GM20431 (cell line): Measurements from ENCODE around the gene HOXA11.

Source experiments
- in situ Hi-C: fragments of 300-500 bp; cut with MseI, MboI; formaldehyde crosslinking; loops from one replicate; pipeline ENCODE4 v1.15.0; 2020; ENCODE audit warnings: low sequenced_read_pairs; ENCODE audit not compliant: unreplicated experiment

HOXA11 gene

DNA sequence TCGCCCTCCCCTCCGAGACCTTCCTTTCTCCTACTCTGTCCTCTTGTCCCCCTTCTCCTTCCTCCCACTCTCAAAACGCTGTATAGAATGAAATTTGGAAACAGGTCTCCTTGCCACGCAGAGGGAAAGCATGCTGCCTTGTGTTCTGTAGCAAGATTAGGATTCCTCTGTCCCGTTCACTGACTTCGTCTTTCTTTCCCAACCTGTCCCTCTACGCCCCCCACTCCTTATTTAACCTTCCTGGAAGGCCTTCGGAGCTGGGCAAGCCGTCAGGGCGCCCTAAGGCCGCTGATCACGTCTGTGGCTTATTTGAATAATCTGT, 21.0 kb downstream of the HOXA11 start:
- in situ Hi-C loops, result loop anchor here (25.0 kb wide), 2 partner anchors 777 to 1302 kb away; no protein-coding TSS in a partner anchor

DNA sequence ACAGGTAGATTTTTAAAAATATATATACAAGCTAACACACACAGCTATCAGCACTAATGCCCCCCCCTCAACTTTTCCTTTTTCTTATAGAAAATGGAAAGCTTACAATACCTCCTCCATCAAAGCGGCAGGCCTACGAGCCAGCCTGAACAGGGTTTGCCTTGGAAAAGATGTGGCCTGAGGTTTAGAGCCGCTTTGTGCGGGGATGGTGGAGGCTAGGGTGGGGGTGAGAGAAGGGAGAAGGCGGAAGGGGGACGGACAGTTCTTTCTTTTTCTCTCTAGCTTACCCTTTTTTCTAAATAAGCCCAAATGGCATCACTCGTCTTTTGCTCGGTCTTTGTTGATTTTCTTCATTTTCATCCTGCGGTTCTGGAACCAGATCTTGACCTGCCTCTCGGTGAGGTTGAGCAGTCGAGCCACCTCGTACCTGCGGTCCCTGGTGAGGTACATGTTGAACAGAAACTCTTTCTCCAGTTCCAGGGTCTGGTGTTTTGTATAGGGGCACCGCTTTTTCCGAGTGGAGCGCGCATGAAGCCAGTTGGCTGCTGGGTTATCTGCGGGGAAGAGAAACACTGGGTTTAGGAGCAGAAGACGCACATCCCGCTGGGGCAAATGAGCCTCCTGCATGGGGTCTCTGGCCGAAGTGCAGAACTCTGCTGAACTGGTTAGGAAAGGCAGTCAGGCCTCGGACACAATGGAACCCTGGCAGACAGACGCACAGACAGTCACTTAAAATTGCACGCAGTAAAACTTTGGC, 21.6 kb downstream of the HOXA11 start:
- in situ Hi-C loops, result loop anchor here (25.0 kb wide), 2 partner anchors 776 to 1301 kb away; no protein-coding TSS in a partner anchor

DNA sequence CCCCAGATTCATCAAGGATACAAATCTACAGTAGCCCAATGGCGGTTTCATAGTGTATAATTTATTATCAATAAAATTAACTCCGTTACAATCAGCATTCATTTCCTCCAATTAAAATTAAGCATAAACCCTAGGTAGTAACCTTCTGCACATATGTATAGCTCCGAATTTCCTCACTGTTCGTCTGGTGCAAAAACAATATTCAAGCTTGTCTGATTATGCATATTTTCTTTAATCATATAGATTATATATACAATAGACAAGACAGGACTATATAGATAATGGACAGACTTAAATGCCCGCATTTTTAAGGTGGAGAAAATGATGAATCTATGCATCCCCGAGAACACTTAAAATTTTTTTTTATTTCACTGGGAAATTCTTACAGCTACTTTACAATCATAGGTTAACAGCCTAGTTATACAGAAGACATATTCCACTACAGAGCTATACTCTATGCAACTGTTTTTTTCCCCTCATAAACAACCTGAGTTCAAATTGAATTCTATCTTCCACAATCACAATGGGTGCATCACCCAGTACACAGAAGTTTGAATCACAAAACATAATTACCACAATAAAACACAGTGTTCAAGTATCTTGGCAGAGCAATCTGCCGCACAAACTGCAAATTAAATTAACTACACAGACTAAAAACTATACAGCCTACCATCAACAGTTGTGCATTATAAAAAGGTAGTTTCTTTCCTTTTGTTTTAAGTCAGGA, 22.3 kb downstream of the HOXA11 start:
- in situ Hi-C loops, result loop anchor here (25.0 kb wide), 2 partner anchors 775 to 1300 kb away; no protein-coding TSS in a partner anchor

DNA sequence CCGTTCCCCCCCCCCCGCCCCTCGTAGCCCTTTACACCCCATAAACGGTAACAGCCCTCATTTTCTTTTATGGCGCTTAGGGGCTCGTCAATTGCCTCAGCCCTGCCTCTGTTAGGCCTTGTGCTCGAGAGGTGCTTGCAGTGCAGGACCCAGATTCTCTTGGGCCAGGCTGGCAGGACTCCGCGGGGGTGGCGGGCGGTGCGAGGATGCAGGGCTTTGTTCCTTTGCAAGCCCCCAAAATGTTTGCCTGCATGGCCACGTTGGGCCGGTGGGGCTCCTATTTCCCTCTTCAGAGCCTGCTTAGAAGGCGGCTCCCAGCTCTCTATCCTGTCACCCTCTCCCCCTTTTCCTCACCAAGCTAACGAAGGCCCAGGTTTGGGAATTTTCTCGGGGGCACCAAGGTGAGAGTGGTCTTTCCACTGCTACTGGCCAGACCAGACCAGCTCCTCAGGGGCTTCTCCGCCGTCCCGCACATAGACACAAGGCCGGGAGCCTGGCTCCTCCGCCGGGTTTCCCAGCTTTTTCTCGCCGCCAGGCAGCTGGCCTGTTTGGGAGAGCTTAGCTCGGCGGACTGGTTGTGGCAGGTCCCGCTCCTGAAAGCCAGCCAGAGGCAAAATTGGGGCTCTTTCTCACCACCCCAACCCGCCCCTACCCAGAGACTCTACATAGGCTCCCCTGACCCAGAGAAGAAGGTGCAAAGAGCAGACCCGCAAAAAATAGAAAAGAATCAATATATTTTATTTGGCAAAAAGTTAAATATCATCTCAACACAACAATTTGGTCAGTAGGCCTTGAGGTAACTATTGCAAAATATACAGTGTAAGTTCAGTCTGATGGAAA, 23.1 kb downstream of the HOXA11 start:
- in situ Hi-C loops, result loop anchor here (25.0 kb wide), 2 partner anchors 775 to 1300 kb away; no protein-coding TSS in a partner anchor

DNA sequence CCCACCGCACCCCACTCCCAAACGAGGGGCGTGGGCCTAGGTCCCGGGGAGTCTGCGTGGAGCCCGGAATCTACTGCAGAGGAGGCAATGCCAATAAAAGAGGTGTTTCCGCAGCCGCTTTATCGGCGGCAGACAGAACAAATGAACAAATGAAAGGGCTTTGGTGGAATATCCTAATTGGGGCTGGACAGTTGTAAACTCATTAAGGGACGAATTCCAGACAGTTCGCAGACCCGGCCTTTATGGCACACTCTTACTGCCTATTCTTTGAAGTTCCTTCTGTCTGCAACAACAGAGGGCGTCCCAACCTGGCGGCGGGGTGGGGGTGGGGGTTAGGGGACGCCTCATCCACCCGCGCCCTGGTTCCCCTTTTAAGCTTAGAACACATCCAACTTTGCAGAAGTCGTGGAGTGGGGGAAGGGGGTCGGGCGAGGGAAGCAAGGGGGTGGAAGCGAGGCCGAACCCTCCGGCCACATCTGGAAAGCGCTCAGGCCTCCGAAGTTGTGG, 23.8 kb downstream of the HOXA11 start:
- in situ Hi-C loops, result loop anchor here (25.0 kb wide), 2 partner anchors 774 to 1299 kb away; no protein-coding TSS in a partner anchor

DNA sequence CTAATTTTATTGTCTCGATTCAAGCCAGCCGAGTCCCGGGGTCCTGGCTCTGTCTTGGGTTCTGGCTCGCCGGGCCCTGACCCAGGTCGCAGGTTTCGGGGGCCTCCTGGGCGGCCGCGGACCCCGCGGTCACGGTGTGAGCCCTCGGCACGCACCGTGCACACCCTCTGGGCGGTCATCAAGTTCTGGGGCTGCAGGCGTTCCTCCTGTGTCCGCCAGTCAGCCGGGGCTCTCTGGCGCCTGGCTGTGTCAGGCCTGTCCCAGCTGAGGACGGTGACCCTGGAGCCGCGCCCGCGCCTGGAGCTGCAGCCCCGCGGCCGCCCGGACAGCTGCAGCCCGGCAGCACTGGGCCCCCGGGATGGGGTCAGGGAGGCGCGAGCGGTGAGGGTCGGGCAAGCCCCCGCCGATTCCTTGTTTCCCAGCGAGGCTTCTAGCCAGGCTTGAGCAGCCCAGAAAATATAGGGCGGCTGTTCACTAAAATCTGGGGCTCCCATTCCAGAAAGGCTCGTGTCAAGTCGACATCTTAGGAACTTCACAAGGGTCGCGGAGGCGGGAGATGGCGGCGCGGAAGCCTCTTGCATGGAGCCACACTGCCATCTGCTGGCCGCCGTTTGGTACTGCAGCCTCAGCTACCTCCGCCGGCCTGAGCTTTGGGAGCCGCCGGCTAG, 24.4 kb downstream of the HOXA11 start:
- in situ Hi-C loops, result loop anchor here (25.0 kb wide), 2 partner anchors 773 to 1298 kb away; no protein-coding TSS in a partner anchor

DNA sequence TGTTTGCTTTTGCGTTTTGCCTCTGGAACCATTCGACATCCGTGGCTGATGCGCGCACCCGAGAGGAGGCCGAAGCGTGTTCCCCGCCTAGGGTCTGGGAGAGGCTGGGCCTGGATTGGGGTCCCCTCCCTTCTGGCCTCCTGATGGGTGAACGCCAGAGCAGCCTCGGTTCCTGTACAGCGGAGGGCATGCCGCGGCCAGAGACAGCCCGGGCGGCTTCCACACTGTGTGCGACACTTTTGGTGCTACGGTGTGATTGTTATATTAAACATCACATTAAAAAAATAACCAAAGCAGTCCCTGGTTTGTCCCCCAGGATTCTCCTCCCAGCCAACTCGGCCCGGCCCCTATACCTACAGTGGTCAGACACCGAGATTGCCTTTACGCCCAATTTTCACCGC, 24.9 kb downstream of the HOXA11 start:
- in situ Hi-C loops, result loop anchor here (25.0 kb wide), 2 partner anchors 773 to 1298 kb away; no protein-coding TSS in a partner anchor

DNA sequence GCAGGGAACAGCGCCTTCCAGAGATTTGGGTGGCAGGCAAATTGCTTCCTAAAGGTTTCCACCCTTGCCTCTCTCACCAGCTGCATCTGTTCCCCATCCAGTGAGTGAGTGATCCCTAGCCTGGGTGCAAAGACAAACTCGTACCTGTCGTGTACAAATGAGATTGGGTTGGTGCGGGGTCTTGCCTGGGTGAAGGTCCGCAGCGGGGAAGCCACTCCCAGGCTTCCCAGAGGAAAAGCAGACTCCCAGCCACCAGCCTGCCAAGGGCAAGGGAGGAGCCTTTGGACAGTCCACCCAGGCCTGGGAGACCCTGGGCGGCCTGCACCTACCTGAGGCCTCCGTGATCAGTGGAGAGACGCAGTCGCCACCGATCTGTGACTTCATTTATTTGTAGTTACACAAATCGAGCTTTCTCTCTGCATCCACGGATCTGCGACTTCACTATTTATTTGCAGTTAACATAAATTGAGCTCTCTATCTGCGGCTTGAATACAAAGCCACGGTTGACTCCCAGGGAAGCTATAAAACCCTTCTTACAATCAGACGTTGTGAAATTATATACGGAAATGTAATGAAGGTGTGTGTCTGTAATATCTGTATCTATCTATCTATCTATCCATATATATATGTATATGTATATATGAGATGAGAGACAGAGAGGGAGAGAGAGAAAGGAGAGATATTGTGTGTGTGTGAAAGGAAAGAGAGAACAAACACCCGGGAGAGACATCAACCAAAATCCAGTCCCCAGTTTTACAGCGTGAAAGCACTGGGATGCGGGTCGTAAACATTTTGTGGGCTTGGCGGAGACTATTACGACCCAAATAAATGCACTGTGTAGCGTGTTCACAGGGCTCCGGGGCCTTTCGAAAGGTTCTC, 25.5 kb downstream of the HOXA11 start:
- in situ Hi-C loops, result loop anchor here (25.0 kb wide), 2 partner anchors 772 to 1297 kb away; no protein-coding TSS in a partner anchor

DNA sequence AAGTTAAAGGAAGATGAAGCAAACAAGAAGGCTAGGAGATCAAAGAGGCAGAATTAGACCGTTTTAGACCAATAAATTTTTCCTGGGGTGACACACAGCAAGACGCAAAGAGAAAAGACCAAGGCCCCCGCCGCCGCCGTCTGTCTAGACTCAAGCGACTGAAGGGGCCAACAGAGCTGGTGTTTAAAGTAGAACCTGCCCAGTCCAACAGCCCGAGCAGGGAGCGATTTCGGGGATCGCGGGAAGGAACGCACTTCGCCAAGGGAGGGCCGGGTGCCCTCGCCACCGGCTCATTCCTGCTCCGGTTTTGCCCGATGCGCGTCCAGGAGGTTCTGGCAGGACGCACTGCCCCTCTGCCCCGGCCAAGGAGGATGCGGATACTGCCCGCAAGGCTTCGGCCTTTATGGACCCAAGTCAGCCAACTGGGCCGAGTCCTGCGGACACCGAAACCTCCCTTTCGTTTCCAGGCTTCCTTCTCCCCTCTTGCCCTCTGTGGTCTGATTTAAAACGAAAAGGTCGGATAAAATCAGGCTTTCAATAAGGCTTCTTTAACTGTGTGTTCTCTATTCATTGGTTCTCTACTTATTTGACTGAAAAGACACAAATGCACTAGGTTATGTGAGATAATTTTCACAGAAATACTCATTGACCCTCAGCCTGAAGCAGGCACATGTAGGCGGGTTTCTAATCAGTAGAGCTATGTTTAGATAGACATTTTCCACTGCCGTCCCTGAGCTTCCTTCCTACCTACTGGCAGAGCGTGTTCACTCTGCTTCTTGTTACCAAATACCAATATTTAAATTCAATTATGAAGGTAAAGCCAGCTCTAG, 26.4 kb downstream of the HOXA11 start:
- in situ Hi-C loops, result loop anchor here (25.0 kb wide), 2 partner anchors 771 to 1296 kb away; no protein-coding TSS in a partner anchor

DNA sequence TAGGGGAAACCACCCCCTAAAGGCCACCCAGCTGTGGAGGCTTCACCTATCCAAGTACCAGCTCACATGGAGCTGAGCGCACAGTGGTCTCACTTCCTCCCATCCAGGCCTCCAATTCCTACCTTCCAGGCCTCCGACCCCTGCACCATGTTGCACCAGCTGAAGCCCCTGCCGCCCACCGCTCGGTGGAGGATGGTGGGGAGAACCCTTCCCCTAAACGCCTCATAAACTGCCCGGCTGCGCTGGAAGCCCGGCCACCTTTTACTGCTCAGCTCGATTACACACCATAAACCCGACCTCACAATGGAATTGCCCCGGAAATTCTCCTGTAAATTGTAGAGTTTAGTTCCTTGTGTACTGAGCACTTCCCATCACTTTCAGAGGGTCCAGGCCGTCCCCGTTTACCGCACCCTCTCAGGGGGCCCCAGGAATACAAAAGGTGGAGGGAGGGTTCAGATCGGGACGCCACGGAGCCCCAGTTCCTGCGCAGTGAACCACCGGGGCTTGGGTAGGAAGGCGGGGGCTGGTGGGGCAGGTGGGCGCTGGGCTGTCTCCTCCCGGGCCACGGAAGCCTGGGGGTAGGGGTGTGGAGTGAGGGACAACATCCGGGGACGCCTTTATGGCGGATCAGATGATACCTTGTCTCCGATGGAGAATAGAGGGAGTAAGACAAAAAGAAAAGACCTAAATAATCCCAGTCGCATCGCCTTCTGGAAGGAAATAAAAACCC, 27.2 kb downstream of the HOXA11 start:
- in situ Hi-C loops, result loop anchor here (25.0 kb wide), 2 partner anchors 771 to 1296 kb away; no protein-coding TSS in a partner anchor

DNA sequence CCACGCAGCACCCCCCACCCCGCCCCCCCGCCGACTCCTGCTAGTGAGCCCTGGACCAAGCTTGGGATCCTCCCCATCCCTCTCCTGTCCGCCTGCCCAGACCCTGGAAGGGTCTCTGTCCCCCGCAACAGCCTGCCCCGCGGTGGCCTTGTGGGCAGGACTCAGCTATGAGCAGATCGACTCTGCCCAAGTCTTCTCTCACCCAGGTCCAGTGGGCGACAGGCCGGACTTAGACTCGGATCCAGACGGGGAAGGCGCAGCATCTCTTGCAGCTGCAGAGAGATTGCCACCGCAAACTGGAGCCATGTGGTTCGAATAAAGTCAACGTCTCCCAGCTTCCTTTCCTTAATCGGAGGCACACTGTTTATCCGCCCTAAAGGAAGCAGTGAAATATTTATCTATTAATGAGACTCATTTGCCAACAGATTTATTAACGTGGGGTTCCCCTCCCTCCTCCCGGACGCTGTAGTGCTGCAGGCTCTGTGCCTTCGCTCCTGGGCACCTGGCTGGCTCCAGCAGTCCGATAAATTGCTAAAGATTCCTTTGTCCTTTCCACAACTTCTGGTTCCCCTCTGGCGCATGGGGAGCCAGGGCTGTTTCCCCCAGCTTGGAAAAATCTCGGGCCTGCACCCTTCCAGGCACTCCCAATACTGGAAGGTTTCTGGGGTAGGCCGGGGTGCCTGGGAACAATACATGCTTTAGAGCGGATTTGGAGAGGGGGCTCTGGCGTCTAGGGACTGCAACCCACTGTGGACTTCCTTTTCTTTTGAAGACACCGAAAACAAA, 27.9 kb downstream of the HOXA11 start:
- in situ Hi-C loops, result loop anchor here (25.0 kb wide), 2 partner anchors 770 to 1295 kb away; no protein-coding TSS in a partner anchor

DNA sequence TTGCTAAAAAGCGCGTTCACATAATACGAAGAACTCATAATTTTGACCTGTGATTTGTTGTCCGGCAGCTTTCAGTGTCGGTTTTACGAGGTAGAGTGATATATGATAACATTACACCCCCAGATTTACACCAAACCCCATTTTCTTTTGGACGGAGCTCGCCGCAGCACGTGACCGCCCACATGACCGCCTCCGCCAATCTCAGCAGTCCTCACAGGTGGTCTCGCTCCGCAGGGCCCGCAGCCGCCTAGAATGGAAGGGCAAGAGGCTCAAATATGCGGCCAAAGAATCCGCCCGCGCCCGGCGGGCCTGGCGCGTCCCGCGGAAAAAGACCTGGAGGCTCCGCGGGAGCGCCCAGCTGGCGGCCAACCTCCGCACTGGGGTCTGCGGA, 28.5 kb downstream of the HOXA11 start, which contains the start of gene HOXA7:
Gene HOXA7 (minus strand): TSS at position 168 of the 391 bp plus-strand sequence. CDS start 130 bp downstream, at position 38.
- in situ Hi-C loops, result loop anchor here (25.0 kb wide), 2 partner anchors 769 to 1294 kb away; no protein-coding TSS in a partner anchor

DNA sequence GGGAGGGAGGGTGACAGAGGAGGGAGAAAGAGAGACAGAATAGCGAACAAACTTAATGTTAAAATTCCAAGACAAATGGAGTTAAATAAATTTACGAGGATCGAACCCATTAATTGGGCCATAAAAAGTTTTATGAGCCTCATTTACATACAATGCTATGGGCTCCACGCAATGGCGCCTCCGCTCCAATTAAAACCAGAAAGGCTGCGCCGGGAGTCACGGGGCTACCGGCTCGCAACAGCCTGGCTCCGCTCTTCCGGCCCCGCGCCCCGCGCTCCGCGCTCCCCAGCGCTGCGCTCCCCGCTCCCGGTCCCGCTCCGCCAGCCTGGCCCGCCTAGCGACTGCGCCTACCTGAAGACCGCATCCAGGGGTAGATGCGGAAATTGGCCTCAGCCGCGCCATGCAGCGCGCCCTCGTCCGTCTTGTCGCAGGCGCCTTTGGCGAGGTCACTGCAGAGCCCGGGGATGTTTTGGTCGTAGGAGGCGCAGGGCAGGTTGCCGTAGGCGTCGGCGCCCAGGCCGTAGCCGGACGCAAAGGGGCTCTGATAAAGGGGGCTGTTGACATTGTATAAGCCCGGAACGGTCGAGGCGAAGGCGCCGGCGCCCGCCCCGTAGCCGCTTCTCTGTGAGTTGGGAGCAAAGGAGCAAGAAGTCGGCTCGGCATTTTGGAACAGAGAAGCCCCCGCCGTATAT, 29.1 kb downstream of the HOXA11 start:
- in situ Hi-C loops, result loop anchor here (25.0 kb wide), 2 partner anchors 769 to 1294 kb away; no protein-coding TSS in a partner anchor

DNA sequence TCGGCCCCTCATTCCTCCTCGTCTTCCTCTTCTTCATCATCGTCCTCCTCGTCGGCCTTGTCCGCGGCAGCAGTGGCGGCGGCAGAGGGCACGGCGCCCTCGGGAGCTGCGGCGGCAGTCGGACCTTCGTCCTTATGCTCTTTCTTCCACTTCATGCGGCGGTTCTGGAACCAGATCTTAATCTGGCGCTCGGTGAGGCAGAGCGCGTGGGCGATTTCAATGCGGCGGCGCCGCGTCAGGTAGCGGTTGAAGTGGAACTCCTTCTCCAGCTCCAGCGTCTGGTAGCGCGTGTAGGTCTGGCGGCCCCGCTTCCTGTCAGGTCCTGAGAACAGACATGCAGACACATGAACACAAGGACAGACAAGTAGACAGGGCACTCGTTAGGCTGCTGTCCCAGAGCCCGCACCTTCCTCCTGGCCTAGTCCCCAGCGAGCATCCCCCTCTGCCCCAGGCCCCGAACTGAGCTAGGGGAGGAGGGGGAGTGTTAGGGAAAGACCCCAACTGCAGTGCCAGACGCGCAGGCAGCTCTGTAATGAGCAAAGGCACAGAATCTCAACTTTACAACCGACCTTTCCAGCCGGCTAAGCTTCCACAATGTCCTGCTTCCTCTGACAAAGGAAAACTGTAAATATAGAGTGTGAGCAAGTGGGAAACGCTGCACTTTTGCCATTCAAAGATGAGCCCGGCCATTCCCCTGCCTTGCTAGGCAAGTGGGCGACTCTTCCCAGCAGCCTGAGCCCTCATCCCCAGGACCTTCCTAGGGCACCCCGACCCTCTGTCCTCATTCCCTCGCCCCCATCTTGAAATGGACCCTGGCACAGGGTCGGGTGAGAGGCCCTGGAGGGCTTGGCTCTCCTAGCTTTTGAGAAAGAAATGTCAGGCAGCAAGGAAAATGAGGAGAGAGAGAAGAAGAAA, 29.9 kb downstream of the HOXA11 start:
- in situ Hi-C loops, result loop anchor here (25.0 kb wide), 2 partner anchors 768 to 1293 kb away; no protein-coding TSS in a partner anchor
